ENCODE data around the gene CDCA4. TPM values are rescaled to one million over a fixed set of nuclear protein-coding genes. Genes with fewer than 3 reads are reported as not detected.
"Not testable (repeated sequence)": the region's sequence is repeated elsewhere in the genome, so short reads cannot be mapped to it uniquely, and the experiment has no call there.

Gene CDCA4
- 10 to 100 TPM; 54.2 to 61.1 TPM for total RNA-seq

DNA sequence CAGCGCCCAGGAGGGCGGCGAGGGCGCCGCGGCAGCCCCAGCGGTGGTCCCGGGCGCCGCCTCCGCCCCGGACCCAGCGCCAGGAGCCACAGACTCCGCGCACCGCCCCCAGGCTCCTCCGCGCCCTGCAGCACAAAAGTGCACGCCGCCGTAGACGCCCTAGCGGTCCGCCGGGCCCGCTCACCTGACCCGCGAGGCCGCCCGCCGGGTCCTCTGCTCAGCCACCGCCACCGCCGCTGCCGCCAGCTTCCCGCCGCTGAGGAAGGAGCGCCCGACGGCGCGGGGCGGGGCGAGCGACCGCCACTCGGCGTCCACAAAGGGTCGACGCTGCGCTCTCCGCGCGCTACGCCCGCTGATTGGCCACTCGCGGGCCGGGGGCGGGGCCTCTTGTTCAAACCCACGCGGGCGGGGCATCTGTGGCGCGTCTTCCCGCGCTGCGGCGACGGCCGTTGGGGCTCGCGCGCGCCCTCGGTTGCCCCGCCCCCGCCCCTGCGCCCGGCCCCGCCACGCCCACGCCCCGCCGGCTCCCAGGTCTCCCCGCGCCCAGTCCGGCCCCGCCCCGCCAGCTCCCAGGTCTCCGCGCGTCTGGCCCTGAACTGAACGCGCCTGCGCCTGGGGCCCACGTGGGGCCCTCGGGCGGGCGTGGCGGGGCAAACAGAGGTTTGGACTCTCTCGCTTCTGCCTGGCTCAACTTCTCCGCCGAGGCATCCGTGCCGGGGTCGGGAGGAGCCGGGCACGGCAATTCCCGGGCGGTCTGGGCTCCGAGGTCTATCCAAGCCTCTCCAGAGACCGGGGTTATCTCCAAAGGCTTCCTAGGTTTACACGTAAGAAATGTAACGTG lies at the start of gene CDCA4:
TSS of gene CDCA4 (minus strand) at position 269 of the 841 bp plus-strand sequence. CDS start 9,154 bp downstream, outside the sequence.
- H3K27ac Mint-ChIP-seq = peak within 1 kb of the TSS; percentile 91 to 98
- DNase-seq (ENCODE audit: low spot score in 2 of 2) = peak; percentile 99
- peak; percentile 82 to 87 for ATAC-seq
- H3K36me3 Mint-ChIP-seq = peaks cover 31 to 43% of the 10 kb centered on the region in 2 donors
- H3K9me3 Mint-ChIP-seq = no peaks in the 10 kb centered on the region

DNA sequence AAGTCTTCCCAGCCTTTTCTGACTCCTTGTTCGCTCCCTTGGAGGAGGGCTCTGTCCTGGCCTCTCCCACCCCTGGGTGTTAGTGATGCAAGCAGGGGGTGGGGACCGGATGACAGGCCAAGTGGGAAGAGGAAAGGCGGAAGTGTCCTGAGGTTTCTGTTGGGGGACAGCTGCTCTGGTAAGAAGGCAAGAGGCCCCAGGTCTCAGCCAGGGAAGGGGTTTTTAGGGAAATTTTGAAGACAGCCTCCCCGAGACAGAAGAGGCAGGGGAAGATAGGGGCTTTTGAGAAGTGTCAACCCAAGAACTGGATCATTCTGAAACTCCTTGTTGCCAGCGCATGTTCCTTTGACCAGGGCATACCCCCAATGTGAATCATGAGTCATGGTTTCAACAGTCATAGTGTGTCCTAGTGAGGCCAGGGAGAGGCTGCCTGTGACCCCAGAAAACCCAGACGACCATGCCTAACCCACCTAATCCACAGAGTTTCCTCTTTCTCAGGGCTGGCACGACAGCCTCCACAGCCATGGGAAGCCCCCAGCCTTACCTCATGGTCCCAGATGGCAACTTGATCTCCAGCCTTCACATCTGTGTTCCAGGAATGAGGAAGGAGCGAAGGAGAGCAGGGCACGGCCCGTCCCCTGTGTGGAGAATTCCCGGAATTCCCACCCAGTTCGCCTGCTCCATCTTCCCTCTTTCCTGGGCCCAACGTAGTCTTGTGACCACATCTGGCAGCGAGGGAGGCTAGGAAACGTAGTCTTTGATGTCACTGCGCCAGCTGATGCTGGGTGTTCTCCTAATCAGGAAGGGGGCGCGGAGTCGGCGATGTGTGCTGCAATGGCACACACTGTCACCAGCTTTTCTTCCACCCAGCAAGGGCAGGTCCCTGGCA lies 49.2 kb upstream of the CDCA4 start:
- Mint-ChIP-seq H3K9me3 (no peaks in the 10 kb centered on the region), H3K36me3 (peaks cover 0 to 2% of the 10 kb centered on the region in 2 donors), H3K27ac (peak overlapping the region; percentile 75 to 98)
- DNase-seq (ENCODE audit: low spot score in 2 of 2) (peak in 1 of 2 donors; percentile 83), ATAC-seq (peak; percentile 64 to 65)

DNA sequence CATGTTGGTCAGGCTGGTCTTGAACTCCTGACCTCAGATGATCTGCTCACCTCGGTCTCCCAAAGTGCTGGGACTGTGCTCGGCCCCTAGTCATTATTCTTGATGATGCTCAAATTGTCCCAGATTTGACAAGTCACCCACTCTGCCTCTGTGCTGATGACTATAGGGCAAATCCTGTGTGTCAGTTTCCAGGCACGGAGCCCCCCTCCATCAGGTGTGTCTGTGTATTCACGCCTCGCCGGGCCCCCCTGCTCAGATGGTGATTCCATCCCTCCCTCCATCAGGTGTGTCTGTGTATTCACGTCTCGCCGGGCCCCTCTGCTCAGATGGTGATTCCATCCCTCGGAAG lies 48.6 kb upstream of the CDCA4 start:
- ATAC-seq (no peak), DNase-seq (ENCODE audit: low spot score in 2 of 2) (no peak)
- no peaks in the 10 kb centered on the region for H3K9me3 Mint-ChIP-seq
- H3K27ac Mint-ChIP-seq = peak overlapping the region; percentile 75 to 98
- peaks cover 6 to 8% of the 10 kb centered on the region in 2 donors for H3K36me3 Mint-ChIP-seq

GRCh38 chr14:105068818-105069217 lies 47.9 kb upstream of the CDCA4 start:
- no peak for ATAC-seq
- no peak for DNase-seq (ENCODE audit: low spot score in 2 of 2)
- Mint-ChIP-seq H3K9me3 (no peaks in the 10 kb centered on the region), H3K27ac (peak overlapping the region in 1 of 2 donors; percentile 98), H3K36me3 (peaks cover 12 to 15% of the 10 kb centered on the region in 2 donors)

- ATAC-seq = no peak
- Mint-ChIP-seq H3K36me3 (peaks cover 14 to 16% of the 10 kb centered on the region in 2 donors), H3K9me3 (no peaks in the 10 kb centered on the region), H3K27ac (peak overlapping the region in 1 of 2 donors; percentile 98)
- no peak for DNase-seq (ENCODE audit: low spot score in 2 of 2)
Measured at GRCh38 chr14:105067969-105068301, 47.1 kb upstream of the CDCA4 start.

- H3K9me3 Mint-ChIP-seq = no peaks in the 10 kb centered on the region
- ATAC-seq (peak; percentile 34), DNase-seq (ENCODE audit: low spot score in 2 of 2) (peak in 1 of 2 donors; percentile 81)
- H3K36me3 Mint-ChIP-seq = peaks cover 18 to 22% of the 10 kb centered on the region in 2 donors
- peak overlapping the region; percentile 29 to 98 for H3K27ac Mint-ChIP-seq
Measured at GRCh38 chr14:105067140-105067968, 46.5 kb upstream of the CDCA4 start.

GRCh38 chr14:105066240-105067071 lies 45.6 kb upstream of the CDCA4 start:
- ATAC-seq (no peak), DNase-seq (ENCODE audit: low spot score in 2 of 2) (peak in 1 of 2 donors; percentile 58)
- peak overlapping the region; percentile 79 to 98 for H3K27ac Mint-ChIP-seq
- peaks cover 18 to 29% of the 10 kb centered on the region in 2 donors for H3K36me3 Mint-ChIP-seq
- H3K9me3 Mint-ChIP-seq = no peaks in the 10 kb centered on the region

- H3K27ac Mint-ChIP-seq = peak within 1 kb of the TSS; percentile 98
- DNase-seq (ENCODE audit: low spot score in 2 of 2) = peak; percentile 82 to 92
- no peaks in the 10 kb centered on the region for H3K9me3 Mint-ChIP-seq
- ATAC-seq = peak; percentile 74 to 86
- peaks cover 18 to 29% of the 10 kb centered on the region in 2 donors for H3K36me3 Mint-ChIP-seq
Measured at GRCh38 chr14:105065280-105066228, 44.7 kb upstream of the CDCA4 start, which contains the start of gene GPR132. TSS of gene GPR132 (minus strand) at chr14:105065430. CDS start at chr14:105055420, 10,010 bp downstream.

DNA sequence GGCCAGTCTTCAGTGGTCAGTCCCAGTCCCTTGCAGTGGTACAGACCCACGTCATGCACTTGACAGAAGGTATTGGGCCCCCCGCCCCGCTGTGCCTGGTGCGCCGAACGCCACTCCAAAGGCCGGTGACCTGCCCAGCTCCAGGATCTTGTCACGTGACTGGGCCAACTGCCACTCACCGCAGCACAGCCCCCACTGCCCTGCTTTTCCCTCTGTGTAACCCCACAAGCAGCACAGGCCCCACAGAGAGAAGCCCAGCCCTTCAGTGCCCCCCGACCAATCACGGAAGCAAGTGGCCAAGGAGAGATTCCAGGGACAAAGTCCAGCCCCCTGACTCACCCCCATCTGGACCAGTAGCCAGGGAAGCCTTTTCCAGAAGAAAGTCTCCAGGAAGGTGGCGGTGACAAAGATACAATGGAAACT lies 43.8 kb upstream of the CDCA4 start:
- peak in 1 of 2 donors; percentile 72 for DNase-seq (ENCODE audit: low spot score in 2 of 2)
- Mint-ChIP-seq H3K36me3 (peaks cover 18 to 29% of the 10 kb centered on the region in 2 donors), H3K9me3 (no peaks in the 10 kb centered on the region), H3K27ac (peak overlapping the region; percentile 98)
- ATAC-seq = peak in 1 of 2 donors; percentile 1

DNA sequence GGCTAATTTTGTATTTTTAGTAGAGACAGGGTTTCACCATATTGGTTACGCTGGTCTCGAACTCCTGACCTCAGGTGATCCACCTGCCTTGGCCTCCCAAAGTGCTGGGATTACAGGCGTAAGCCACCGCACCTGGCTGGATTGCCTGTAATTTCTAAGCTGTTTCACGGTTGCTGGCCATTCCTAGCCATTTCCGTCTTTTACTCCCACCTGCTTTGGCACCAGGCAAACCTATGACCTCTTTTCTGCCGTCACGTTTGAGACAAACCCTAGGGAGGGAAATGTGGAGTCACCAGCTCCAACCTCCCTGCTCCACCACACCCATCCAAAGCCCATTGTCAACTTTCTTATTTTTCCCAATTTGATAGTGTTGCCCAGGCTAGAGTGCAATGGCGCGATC lies 43.1 kb upstream of the CDCA4 start:
- DNase-seq (ENCODE audit: low spot score in 2 of 2) (no peak), ATAC-seq (no peak)
- peak overlapping the region; percentile 98 for H3K27ac Mint-ChIP-seq
- H3K9me3 Mint-ChIP-seq = no peaks in the 10 kb centered on the region
- H3K36me3 Mint-ChIP-seq = peaks cover 18 to 29% of the 10 kb centered on the region in 2 donors

- H3K9me3 Mint-ChIP-seq; DNase-seq (ENCODE audit: low spot score in 2 of 2); ATAC-seq: not testable (repeated sequence)
- Mint-ChIP-seq H3K27ac (peak overlapping the region; percentile 36 to 98), H3K36me3 (peaks cover 18 to 29% of the 10 kb centered on the region in 2 donors)
Measured at GRCh38 chr14:105063506-105063905, 42.6 kb upstream of the CDCA4 start.

- H3K27ac Mint-ChIP-seq = peak overlapping the region in 1 of 2 donors; percentile 98
- ATAC-seq (no peak), DNase-seq (ENCODE audit: low spot score in 2 of 2) (no peak)
- no peaks in the 10 kb centered on the region for H3K9me3 Mint-ChIP-seq
- peaks cover 18 to 29% of the 10 kb centered on the region in 2 donors for H3K36me3 Mint-ChIP-seq
Measured at GRCh38 chr14:105063056-105063455, 42.2 kb upstream of the CDCA4 start.

DNA sequence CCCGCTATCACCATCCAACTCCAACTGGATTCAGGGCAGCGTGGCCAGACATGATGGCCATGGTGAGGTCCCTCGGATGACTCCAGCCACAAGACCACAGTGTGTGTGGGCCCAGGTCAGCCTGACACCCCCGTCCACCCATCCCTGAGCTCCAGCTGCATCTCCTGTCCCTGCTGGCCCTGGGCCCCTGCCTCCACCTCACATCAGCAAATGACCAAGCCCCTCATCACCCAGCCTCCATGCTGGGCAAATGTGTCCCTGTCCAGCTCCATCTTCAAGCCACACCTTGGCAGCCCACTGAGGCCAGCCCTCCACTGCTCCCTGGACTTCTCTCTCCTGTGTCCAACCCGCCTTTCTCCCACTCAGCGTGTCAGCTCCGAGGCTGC lies 41.2 kb upstream of the CDCA4 start:
- ATAC-seq = no peak
- Mint-ChIP-seq H3K36me3 (peaks cover 18 to 29% of the 10 kb centered on the region in 2 donors), H3K27ac (peak overlapping the region; percentile 87 to 98), H3K9me3 (no peaks in the 10 kb centered on the region)
- DNase-seq (ENCODE audit: low spot score in 2 of 2) = no peak

GRCh38 chr14:105061428-105062047 lies 40.7 kb upstream of the CDCA4 start:
- peak; percentile 11 to 67 for ATAC-seq

More at GRCh38 chr14:105061428-105062047, 40.7 kb upstream of the CDCA4 start:
- Mint-ChIP-seq H3K36me3 (peaks cover 18 to 29% of the 10 kb centered on the region in 2 donors), H3K27ac (peak overlapping the region; percentile 87 to 98), H3K9me3 (no peaks in the 10 kb centered on the region)
- peak; percentile 45 to 88 for DNase-seq (ENCODE audit: low spot score in 2 of 2)

Data from activated naive CD4-positive, alpha-beta T cell treated with anti-CD3 and anti-CD28 coated beads, Interleukin-2, amount 50 U/mL, for 72 hours (primary cell).